AG09319 (cell line): Measurements from ENCODE around the gene RAD51B.

ENCODE experiments used
- DNase-seq: peaks from one replicate; pipeline ENCODE4 v3.0.0-alpha.2; 2010; ENCODE audit warnings: low read depth; ENCODE audit errors: extremely low read depth
- CTCF ChIP-seq: IDR thresholded peaks from 2 replicates; pipeline ENCODE4 v1.5.1; 2011; ENCODE audit warnings: low read depth, mild to moderate bottlenecking, inconsistent platforms, low read length, moderate library complexity

Gene RAD51B

GRCh38 chr14:68684466-68685418 is 865.2 kb downstream of the RAD51B start:
- no peak for TF ChIP-seq CTCF

GRCh38 chr14:68685419-68686204 is 866.0 kb downstream of the RAD51B start:
- DNase-seq = no peak
- no peak for TF ChIP-seq CTCF

More at GRCh38 chr14:68684466-68685418, 865.2 kb downstream of the RAD51B start:
- DNase-seq = no peak

GRCh38 chr14:68686205-68686465 is 866.6 kb downstream of the RAD51B start:
- TF ChIP-seq CTCF = no peak
- no peak for DNase-seq

- no peak for DNase-seq
Measured at GRCh38 chr14:68686724-68687123, 867.1 kb downstream of the RAD51B start.

GRCh38 chr14:68687746-68688145 is 868.2 kb downstream of the RAD51B start:
- no peak for TF ChIP-seq CTCF

More at GRCh38 chr14:68686724-68687123, 867.1 kb downstream of the RAD51B start:
- no peak for TF ChIP-seq CTCF

GRCh38 chr14:68688872-68689371 is 869.3 kb downstream of the RAD51B start:
- peak; percentile 27 for TF ChIP-seq CTCF
- peak; percentile 70 for DNase-seq

More at GRCh38 chr14:68687746-68688145, 868.2 kb downstream of the RAD51B start:
- DNase-seq = no peak

- no peak for TF ChIP-seq CTCF
- DNase-seq = no peak
Measured at GRCh38 chr14:68689511-68689910, 869.9 kb downstream of the RAD51B start.
